ENCODE results near the gene PIGH. TPM values are rescaled to one million over a fixed set of nuclear protein-coding genes. Genes with fewer than 3 reads are reported as not detected.

The PIGH gene, protein sequence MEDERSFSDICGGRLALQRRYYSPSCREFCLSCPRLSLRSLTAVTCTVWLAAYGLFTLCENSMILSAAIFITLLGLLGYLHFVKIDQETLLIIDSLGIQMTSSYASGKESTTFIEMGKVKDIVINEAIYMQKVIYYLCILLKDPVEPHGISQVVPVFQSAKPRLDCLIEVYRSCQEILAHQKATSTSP
- total RNA-seq = 10 to 100 TPM; 30.1 to 37.4 TPM

DNA sequence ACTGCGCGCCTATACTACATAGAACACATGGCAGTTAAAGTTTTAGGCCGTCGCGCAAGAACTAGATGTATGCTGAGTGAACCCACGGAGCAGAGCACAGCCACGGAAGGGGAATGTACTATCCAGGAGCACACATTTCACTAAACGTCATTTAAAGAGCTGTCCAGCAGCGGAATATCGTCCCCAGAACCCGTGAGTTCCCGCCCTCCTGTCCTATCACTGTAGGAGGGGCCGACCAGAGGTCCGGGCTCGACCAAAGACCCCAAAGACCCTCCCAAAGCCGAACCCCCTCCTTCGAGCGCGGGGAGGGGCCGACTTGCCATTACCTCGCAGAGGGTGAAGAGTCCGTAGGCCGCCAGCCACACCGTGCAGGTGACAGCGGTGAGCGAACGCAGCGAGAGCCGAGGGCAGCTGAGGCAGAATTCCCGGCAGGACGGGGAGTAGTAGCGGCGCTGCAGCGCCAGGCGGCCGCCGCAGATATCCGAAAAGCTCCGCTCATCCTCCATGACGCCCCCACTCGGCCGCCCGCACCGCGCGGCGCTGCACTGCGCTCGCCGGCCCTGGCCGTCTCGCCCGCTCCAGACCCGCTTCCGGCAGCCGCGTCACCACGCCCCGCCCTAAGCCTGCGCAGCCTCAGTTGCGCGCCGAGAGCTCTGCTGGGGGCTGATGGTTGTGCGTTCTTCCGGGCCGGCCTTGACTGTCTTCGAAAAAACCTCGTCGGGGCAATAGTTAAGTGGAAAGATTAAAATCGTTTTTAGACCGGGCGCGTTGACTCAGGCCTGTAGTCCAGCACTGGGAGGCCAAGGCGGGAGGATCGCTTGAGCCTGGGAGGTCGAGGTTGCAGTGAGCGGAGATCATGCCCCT is at the start of gene PIGH:
Gene PIGH, minus strand, starts transcription at position 571 of the 864 bp plus-strand sequence. Its CDS starts 65 bp downstream, at position 506.
- Mint-ChIP-seq H3K9me3 (peaks cover 4% of the 10 kb centered on the region), H3K4me1 (ENCODE audit: low read depth in 2 of 2) (peaks cover 22 to 23% of the 10 kb centered on the region in 2 donors), H3K4me3 (peak within 1 kb of the TSS; percentile 94), H3K27me3 (no peaks in the 10 kb centered on the region), H3K36me3 (no peaks in the 10 kb centered on the region), H3K27ac (peak within 1 kb of the TSS; percentile 69 to 97)
- DNase-seq (ENCODE audit: low spot score) (peak; percentile 94), ATAC-seq (peak; percentile 100)

DNA sequence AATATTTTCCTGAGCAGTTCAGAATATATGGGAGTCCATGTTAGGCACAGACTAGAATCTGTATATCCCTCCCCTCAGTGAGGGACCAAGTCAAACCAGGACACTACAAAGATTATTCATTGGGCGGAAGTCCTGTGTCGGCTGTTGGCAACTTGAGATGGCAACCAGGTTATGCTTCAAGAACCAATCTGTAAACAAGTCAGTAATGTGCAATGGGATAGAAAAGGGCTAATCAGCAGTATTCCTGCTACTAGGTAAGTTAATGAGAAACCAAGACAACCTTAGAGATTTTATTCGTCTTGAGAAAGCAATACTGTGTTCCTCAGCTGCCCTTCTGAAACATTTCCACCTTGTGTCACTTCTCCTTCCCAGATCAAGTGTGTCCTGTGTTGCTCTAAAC is 46.1 kb upstream of the PIGH start:
- Mint-ChIP-seq H3K27me3 (no peaks in the 10 kb centered on the region), H3K27ac (no peak overlapping the region), H3K4me3 (no peak overlapping the region), H3K4me1 (ENCODE audit: low read depth in 2 of 2) (peaks cover 3 to 7% of the 10 kb centered on the region in 2 donors), H3K36me3 (peaks cover 13% of the 10 kb centered on the region), H3K9me3 (no peaks in the 10 kb centered on the region)
- ATAC-seq (no peak), DNase-seq (ENCODE audit: low spot score) (no peak)

DNA sequence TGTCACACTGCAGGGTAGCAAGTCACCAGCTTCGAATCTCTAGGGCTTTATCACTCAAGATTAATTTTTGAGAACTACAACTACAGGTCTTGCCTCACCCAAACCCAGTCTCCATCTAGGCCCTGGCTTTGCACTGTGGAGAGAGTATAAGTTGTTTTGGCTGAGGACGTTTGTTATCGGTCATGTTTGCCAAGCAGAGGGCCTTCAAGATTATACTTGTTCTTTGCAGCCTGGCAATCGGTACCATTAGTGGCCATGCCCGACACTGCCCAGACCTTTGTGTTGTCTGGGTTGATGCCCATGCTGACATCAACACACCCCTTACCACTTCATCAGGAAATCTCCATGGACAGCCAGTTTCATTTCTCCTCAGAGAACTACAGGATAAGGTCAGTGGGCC is 45.3 kb upstream of the PIGH start:
- H3K27ac Mint-ChIP-seq = no peak overlapping the region
- H3K9me3 Mint-ChIP-seq = no peaks in the 10 kb centered on the region
- DNase-seq (ENCODE audit: low spot score) (no peak), ATAC-seq (no peak)
- H3K27me3 Mint-ChIP-seq = no peaks in the 10 kb centered on the region
- no peak overlapping the region for H3K4me3 Mint-ChIP-seq
- H3K36me3 Mint-ChIP-seq = peaks cover 10% of the 10 kb centered on the region
- H3K4me1 Mint-ChIP-seq (ENCODE audit: low read depth in 2 of 2) = peaks cover 3 to 7% of the 10 kb centered on the region in 2 donors

DNA sequence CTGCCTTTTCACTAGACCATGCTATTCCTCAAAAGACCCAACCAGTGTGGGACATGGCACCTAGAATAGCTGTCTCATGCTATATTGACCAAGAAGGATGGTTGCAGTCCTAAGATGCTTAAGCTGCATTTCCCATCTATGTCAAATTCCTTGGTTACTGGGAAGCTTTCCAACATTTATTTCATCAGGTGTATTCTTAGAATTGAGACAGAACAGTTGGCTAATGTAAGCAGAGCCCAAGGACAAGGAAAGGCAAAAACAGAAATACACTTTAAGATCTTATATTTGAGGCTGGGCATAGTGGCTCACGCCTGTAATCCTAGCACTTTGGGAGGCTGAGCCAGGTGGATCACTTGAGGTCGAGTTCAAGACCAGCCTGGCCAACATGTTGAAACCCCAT is 44.4 kb upstream of the PIGH start:
- Mint-ChIP-seq H3K27me3 (no peaks in the 10 kb centered on the region), H3K4me3 (no peak overlapping the region), H3K9me3 (no peaks in the 10 kb centered on the region), H3K36me3 (peaks cover 3% of the 10 kb centered on the region), H3K27ac (peak overlapping the region; percentile 14 to 42), H3K4me1 (ENCODE audit: low read depth in 2 of 2) (peaks cover 3 to 7% of the 10 kb centered on the region in 2 donors)
- no peak for ATAC-seq
- no peak for DNase-seq (ENCODE audit: low spot score)

DNA sequence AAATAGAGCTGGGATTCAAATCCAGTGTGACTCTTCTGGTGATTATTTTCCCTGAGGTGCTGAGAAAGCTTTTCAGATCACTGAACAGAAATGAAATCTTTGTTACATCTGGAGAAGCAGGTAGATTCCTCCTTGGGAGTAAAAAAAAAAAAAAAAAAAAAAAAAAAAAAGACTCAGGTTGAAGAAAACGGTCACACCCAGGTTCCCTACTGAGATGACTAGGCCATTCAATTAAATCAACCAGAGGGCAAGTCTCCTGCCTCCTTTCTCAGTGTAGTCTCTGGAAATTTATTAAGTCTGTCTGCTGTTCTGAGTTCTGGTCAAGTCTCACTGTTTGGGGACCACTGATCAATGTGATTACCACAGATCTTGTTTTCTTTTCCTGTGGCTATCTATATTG is 43.6 kb upstream of the PIGH start:
- ATAC-seq = no peak
- peak overlapping the region; percentile 14 to 42 for H3K27ac Mint-ChIP-seq
- H3K4me3 Mint-ChIP-seq = no peak overlapping the region
- no peaks in the 10 kb centered on the region for H3K36me3 Mint-ChIP-seq
- no peak for DNase-seq (ENCODE audit: low spot score)
- no peaks in the 10 kb centered on the region for H3K27me3 Mint-ChIP-seq
- no peaks in the 10 kb centered on the region for H3K9me3 Mint-ChIP-seq
- H3K4me1 Mint-ChIP-seq (ENCODE audit: low read depth in 2 of 2) = peaks cover 3 to 7% of the 10 kb centered on the region in 2 donors

DNA sequence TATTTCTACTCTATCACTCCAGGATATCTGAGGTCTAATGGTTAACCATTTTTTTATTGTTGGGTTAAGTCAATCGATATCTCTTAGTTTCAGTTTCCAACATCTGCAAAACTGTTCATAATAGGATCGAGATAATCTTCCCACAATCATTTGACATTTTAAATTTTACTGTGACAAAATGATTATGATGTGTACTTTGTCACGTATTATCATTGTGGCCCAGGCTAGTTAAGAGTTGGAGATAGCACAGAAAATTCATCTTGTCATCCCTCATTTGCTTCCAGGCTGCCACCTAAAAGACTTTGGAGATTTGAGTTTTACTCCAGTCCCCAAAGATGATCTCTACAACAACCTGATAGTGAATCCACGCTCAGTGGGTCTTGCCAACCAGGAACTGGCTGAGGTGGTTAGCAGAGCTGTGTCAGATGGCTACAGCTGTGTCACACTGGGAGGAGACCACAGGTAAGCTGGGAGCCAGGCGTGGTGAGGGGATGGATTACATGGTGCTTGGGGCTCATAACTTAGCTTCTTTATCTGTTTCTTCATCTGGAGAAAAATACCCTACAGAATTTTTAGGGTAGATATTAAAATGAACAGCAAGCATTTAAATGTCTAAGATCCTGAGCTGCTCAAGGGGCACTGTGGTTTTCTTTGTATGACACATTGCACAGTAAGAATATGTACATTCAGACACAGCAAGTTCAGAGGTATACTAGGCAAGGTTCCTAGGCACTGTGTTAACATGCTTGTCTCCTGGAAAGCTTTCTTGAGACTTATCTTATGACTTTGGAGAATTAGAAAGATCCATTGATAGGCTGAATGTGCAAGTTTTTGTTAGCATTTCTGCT is 42.1 kb upstream of the PIGH start:
- H3K27ac Mint-ChIP-seq = peak overlapping the region in 1 of 2 donors; percentile 76

DNA sequence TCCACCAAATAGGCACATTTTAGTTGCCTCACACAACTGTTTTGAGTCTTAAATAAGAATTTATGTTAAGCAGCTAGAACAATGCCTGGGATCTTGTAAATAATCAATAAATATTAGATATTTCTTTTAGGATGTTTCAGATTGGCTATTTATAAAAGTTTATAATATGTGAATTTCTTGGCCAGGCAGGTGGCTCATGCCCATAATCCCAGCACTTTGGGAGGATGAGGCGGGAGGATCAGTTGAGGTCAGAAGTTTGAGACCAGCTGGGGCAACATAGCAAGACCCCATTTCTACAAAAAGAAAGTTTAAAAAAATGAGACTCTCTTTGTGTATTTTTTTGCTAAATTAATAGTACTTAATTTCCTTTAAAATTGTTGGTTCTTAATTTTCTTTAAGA is 41.4 kb upstream of the PIGH start:
- peaks cover 3 to 7% of the 10 kb centered on the region in 2 donors for H3K4me1 Mint-ChIP-seq (ENCODE audit: low read depth in 2 of 2)
- no peak overlapping the region for H3K27ac Mint-ChIP-seq
- ATAC-seq = no peak
- H3K27me3 Mint-ChIP-seq = no peaks in the 10 kb centered on the region
- H3K4me3 Mint-ChIP-seq = no peak overlapping the region
- no peak for DNase-seq (ENCODE audit: low spot score)
- no peaks in the 10 kb centered on the region for H3K9me3 Mint-ChIP-seq
- no peaks in the 10 kb centered on the region for H3K36me3 Mint-ChIP-seq

More for the DNA sequence above, 42.1 kb upstream of the PIGH start:
- no peaks in the 10 kb centered on the region for H3K9me3 Mint-ChIP-seq
- no peaks in the 10 kb centered on the region for H3K27me3 Mint-ChIP-seq
- H3K4me1 Mint-ChIP-seq (ENCODE audit: low read depth in 2 of 2) = peaks cover 3 to 7% of the 10 kb centered on the region in 2 donors
- no peaks in the 10 kb centered on the region for H3K36me3 Mint-ChIP-seq
- H3K4me3 Mint-ChIP-seq = no peak overlapping the region
- no peak for DNase-seq (ENCODE audit: low spot score)
- no peak for ATAC-seq

DNA sequence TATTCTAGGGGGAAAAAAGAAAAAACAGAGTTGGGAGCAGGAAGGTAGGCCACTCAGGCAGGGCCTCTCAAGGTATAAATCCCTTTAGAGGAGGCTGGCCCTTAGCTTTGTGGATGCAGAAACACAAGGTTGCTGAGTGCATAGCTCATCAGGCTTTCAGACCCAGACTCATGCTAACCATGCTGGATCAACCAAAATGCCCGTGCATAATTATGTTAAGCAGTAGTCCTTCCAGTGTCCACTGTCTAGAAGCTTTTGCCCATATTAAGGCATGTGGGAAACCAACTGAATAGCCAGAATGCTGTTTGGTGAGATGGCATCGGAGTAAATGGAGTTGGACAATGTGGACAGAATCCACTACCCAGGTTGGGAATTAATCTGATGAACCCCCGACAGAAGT is 38.6 kb upstream of the PIGH start:
- no peak overlapping the region for H3K27ac Mint-ChIP-seq
- no peaks in the 10 kb centered on the region for H3K27me3 Mint-ChIP-seq
- DNase-seq (ENCODE audit: low spot score) (no peak), ATAC-seq (no peak)
- H3K9me3 Mint-ChIP-seq = no peaks in the 10 kb centered on the region
- H3K4me3 Mint-ChIP-seq = no peak overlapping the region
- no peaks in the 10 kb centered on the region for H3K36me3 Mint-ChIP-seq
- peaks cover 3 to 7% of the 10 kb centered on the region in 2 donors for H3K4me1 Mint-ChIP-seq (ENCODE audit: low read depth in 2 of 2)

DNA sequence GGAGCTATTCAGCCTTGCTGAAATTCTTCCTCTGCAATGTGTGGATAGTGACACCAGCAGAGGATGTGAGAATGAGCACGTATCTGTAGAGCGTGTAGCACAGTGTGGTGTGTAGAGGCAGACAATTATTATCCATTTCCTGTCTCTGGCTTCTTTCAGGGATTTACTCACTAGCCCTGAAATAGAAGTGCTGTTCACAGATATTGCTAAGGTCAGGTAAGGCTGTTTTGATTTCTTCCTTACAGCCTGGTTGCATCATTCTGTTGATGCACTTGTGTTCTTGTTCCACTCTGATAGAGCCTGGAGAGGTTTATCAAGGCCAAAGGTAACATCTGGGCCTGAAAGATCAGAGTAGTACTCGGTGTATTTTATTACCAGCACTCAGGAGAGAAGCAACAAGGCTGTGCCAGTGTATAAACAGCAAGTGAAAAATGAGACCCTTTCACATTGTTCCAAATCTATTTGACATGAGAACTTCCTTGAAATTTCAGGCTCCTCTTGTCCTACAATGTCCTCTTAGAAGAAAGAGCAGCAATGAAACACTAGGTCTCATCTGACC is 36.4 kb upstream of the PIGH start:
- peak in 1 of 2 donors; percentile 46 for ATAC-seq
- H3K36me3 Mint-ChIP-seq = no peaks in the 10 kb centered on the region
- DNase-seq (ENCODE audit: low spot score) = no peak
- H3K27me3 Mint-ChIP-seq = no peaks in the 10 kb centered on the region
- no peaks in the 10 kb centered on the region for H3K9me3 Mint-ChIP-seq
- H3K27ac Mint-ChIP-seq = no peak overlapping the region
- no peaks in the 10 kb centered on the region for H3K4me1 Mint-ChIP-seq (ENCODE audit: low read depth in 2 of 2)
- H3K4me3 Mint-ChIP-seq = no peak overlapping the region

DNA sequence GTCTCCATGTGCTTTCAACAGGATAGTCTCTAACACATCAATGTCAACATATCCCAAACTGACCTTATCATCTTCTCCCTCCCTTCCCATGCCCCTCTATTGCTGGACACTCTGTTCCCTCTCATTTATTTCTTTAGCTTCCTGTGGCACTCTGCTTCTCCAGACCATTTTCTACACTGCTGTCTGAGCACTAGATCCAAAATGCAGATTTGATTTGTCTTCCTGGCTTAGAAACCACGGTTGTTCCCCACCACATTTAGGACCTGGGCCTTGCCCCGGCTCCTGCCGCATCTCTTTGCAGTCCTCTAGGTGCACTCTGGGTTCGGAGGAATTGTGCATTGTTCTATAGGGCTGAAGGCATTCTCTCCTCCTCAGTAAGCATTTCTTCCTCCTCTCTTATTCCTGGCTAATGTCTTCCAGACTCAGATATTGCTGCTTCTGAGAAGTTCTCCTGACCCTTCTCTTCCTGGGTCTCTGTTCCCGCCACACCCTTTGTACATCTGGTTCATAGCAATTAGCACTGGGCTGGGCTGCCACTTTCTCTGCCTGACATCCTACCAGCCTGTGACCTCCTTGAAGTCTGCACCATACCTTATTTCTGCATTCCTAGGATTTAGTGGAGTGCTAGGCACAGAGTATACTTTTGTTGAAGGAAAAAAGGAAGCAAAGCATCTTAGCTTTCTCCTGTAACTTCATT is 33.5 kb upstream of the PIGH start:
- no peaks in the 10 kb centered on the region for H3K36me3 Mint-ChIP-seq
- no peaks in the 10 kb centered on the region for H3K4me1 Mint-ChIP-seq (ENCODE audit: low read depth in 2 of 2)
- no peak for ATAC-seq
- no peaks in the 10 kb centered on the region for H3K27me3 Mint-ChIP-seq
- no peak for DNase-seq (ENCODE audit: low spot score)
- no peaks in the 10 kb centered on the region for H3K9me3 Mint-ChIP-seq
- no peak overlapping the region for H3K4me3 Mint-ChIP-seq
- H3K27ac Mint-ChIP-seq = no peak overlapping the region

DNA sequence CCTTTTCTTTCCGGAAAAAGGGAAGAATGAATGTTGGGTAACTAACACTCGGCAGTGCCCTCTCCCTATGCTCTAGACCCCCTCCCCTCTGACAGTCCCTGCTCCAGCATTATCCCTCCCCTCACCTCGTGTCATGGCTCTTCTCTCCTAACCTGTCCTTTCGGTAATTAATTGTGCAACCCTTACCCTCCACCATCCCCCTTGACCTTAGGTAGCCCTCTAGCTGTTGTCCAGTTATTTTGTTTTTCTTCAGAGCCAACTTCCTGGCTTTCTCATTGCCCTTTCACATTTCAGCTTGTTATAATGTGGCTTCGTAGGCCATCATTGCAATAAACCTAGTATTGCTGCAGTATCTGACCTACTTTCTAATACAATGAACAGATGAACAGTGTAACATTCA is 30.9 kb upstream of the PIGH start:
- ATAC-seq = no peak
- Mint-ChIP-seq H3K27me3 (no peaks in the 10 kb centered on the region), H3K27ac (no peak overlapping the region), H3K36me3 (no peaks in the 10 kb centered on the region), H3K9me3 (no peaks in the 10 kb centered on the region), H3K4me1 (ENCODE audit: low read depth in 2 of 2) (no peaks in the 10 kb centered on the region), H3K4me3 (no peak overlapping the region)
- DNase-seq (ENCODE audit: low spot score) = no peak

DNA sequence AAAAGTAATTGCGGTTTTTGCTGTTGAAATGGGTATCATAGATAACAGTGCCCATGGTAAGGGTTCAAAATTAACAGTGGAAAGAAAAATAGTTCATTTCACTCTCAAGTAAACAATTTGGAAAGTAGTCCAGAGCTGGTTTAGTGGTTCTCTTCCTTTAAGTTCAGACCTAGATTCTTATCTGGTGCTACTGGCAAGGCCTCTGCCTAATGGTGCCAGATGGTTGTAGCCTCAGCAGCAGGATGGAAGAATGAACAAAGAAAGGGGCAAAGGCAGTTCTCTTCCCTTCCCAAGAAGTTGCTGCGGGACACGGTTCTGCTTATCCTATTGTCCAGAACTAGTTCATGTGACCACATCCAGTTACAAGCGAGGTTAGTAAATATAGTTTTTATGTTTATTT is 30.1 kb upstream of the PIGH start:
- Mint-ChIP-seq H3K27ac (no peak overlapping the region), H3K4me1 (ENCODE audit: low read depth in 2 of 2) (no peaks in the 10 kb centered on the region), H3K36me3 (no peaks in the 10 kb centered on the region), H3K27me3 (no peaks in the 10 kb centered on the region), H3K4me3 (no peak overlapping the region), H3K9me3 (no peaks in the 10 kb centered on the region)
- no peak for DNase-seq (ENCODE audit: low spot score)
- ATAC-seq = no peak

DNA sequence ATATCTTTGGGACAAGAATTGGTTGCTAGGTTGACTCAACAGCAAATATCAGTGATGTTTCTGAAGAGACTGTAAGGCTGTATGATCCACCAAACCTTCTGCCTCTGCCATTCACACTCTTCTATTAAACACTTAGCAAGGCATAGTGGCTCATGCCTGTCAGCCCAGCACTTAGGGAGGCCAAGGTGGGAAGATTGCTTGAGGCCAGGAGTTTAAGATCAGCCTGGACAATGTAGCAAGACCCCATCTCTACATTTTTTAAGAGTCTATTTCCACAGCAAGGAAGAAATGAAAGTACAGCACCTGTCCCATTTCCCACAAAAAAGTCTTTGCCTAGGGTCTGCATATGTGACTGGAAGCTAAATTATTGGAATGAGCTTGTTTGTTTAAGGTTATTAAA is 27.5 kb upstream of the PIGH start:
- H3K27me3 Mint-ChIP-seq = no peaks in the 10 kb centered on the region
- peaks cover 6% of the 10 kb centered on the region in 2 donors for H3K4me1 Mint-ChIP-seq (ENCODE audit: low read depth in 2 of 2)
- H3K27ac Mint-ChIP-seq = no peak overlapping the region
- no peaks in the 10 kb centered on the region for H3K9me3 Mint-ChIP-seq
- no peak overlapping the region for H3K4me3 Mint-ChIP-seq
- DNase-seq (ENCODE audit: low spot score) (no peak), ATAC-seq (no peak)
- H3K36me3 Mint-ChIP-seq = no peaks in the 10 kb centered on the region

Data from natural killer cell treated with Interleukin-12 subunit alpha and Interleukin-12 subunit beta and Interleukin-15 and Interleukin-18, amount 100 ng/mL, for 72 hours (primary cell).